ENCODE data around the gene RALGAPA2. TPM values are rescaled to one million over a fixed set of nuclear protein-coding genes. Genes with fewer than 3 reads are reported as not detected.

The RALGAPA2 gene
- total and polyA plus RNA-seq, 2 experiments from 2014 or later = 13.1 to 43.4 TPM

GRCh38 chr20:20525756-20526155 lies 186.7 kb downstream of the RALGAPA2 start:
- ATAC-seq = no peak
- Histone ChIP-seq H3K27me3 (ENCODE audit: insufficient read depth) (no peaks in the 10 kb centered on the region), H3K4me3 (no peak overlapping the region), H4K20me1 (replicated peaks; ENCODE audit: insufficient read depth) (no peaks in the 10 kb centered on the region), H3K36me3 (ENCODE audit: insufficient read depth) (no peaks in the 10 kb centered on the region), H3K4me1 (ENCODE audit: insufficient read depth) (no peaks in the 10 kb centered on the region), H3K4me2 (no peak overlapping the region), H3K79me2 (replicated peaks; ENCODE audit: insufficient read depth) (no peaks in the 10 kb centered on the region), H2AFZ (no peak overlapping the region), H3K9me2 (ENCODE audit: insufficient read depth) (no peaks in the 10 kb centered on the region), H3K27ac (ENCODE audit: low read depth) (no peak overlapping the region), H3F3A (replicated peaks; ENCODE audit: low read depth) (no peaks in the 10 kb centered on the region)
- DNase-seq (ENCODE audit: low spot score) = no peak
- H3K36me3 Mint-ChIP-seq (ENCODE audit: low read depth) = no peaks in the 10 kb centered on the region; the same call in 2 of the 3 replicates
- H3K9me3 Mint-ChIP-seq = no peaks in the 10 kb centered on the region
- no peak overlapping the region; the same call in 1 of the 2 replicates for H3K27ac Mint-ChIP-seq
- H3K4me1 Mint-ChIP-seq = no peaks in the 10 kb centered on the region; the same call in 2 of the 3 replicates
- H3K4me3 Mint-ChIP-seq = no peak overlapping the region
- TF ChIP-seq ZNF462 (CRISPR knock-in tag; IDR thresholded peaks at IDR 0.05) (no peak), EZH2phosphoT487 (IDR thresholded peaks at IDR 0.05; ENCODE audit: unreplicated experiment) (no peak)
- H3K27me3 Mint-ChIP-seq (ENCODE audit: insufficient read depth, low read depth, poor library complexity) = no peaks in the 10 kb centered on the region

GRCh38 chr20:20525214-20525613 lies 187.2 kb downstream of the RALGAPA2 start:
- H2AFZ ChIP-seq = no peak overlapping the region
- Mint-ChIP-seq H3K27ac (no peak overlapping the region; the same call in 1 of the 2 replicates), H3K27me3 (ENCODE audit: insufficient read depth, low read depth, poor library complexity) (no peaks in the 10 kb centered on the region), H3K4me3 (no peak overlapping the region), H3K36me3 (ENCODE audit: low read depth) (no peaks in the 10 kb centered on the region; the same call in 1 of the 3 replicates), H3K9me3 (no peaks in the 10 kb centered on the region), H3K4me1 (no peaks in the 10 kb centered on the region; the same call in 2 of the 3 replicates)
- no peak overlapping the region for H3K4me3 ChIP-seq
- DNase-seq (ENCODE audit: low spot score) = no peak
- H3K27ac ChIP-seq (ENCODE audit: low read depth) = no peak overlapping the region
- H3K79me2 ChIP-seq (replicated peaks; ENCODE audit: insufficient read depth) = no peaks in the 10 kb centered on the region
- H3K4me1 ChIP-seq (ENCODE audit: insufficient read depth) = no peaks in the 10 kb centered on the region
- H3K4me2 ChIP-seq = no peak overlapping the region
- ATAC-seq = no peak
- H3K9me2 ChIP-seq (ENCODE audit: insufficient read depth) = no peaks in the 10 kb centered on the region
- no peaks in the 10 kb centered on the region for H4K20me1 ChIP-seq (replicated peaks; ENCODE audit: insufficient read depth)
- H3K27me3 ChIP-seq (ENCODE audit: insufficient read depth) = no peaks in the 10 kb centered on the region
- H3F3A ChIP-seq (replicated peaks; ENCODE audit: low read depth) = no peaks in the 10 kb centered on the region
- H3K36me3 ChIP-seq (ENCODE audit: insufficient read depth) = 0 out of 2 replicates have a peak, but pooled peaks cover 3% of the 10 kb centered on the region
- no peak for TF ChIP-seq JUNB (IDR thresholded peaks at IDR 0.05; ENCODE audit: unreplicated experiment)
- TF ChIP-seq CTCF (conservative IDR thresholded peaks at IDR 0.05; ENCODE audit: low read depth in 2 of 2) = no peak
- TF ChIP-seq CREB1 (CRISPR knock-in tag; IDR thresholded peaks at IDR 0.05; ENCODE audit: low read depth) = no peak
- no peak for TF ChIP-seq NANOG (IDR thresholded peaks at IDR 0.05; ENCODE audit: borderline replicate concordance)
- TF ChIP-seq ETS1 (IDR thresholded peaks at IDR 0.05) = no peak
- TF ChIP-seq ZNF331 (CRISPR knock-in tag; IDR thresholded peaks at IDR 0.05; ENCODE audit: low read depth) = no peak
- TF ChIP-seq POLR2AphosphoS5 (IDR thresholded peaks at IDR 0.05; ENCODE audit: low read depth) = no peak
